ENCODE results near the gene ZDHHC18.
"Not testable (repeated sequence)": the region's sequence is repeated elsewhere in the genome, so short reads cannot be mapped to it uniquely, and the experiment has no call there.

ZDHHC18 gene

GRCh38 chr1:26861889-26862378 is 35.4 kb downstream of the ZDHHC18 start:
- no peak for DNase-seq

- peak; percentile 47 for DNase-seq
Observed at GRCh38 chr1:26862781-26863684, 36.5 kb downstream of the ZDHHC18 start, which contains the start of gene SFN. Gene SFN (plus strand): TSS chr1:26863149. CDS start chr1:26863213, 64 bp downstream.

GRCh38 chr1:26863685-26864077 is 37.2 kb downstream of the ZDHHC18 start:
- no peak for DNase-seq

- peak; percentile 92 for DNase-seq
Observed at GRCh38 chr1:26864610-26865480, 38.4 kb downstream of the ZDHHC18 start.

GRCh38 chr1:26873097-26873496 is 46.6 kb downstream of the ZDHHC18 start:
- not testable (repeated sequence) for DNase-seq

- no peak for DNase-seq
Observed at GRCh38 chr1:26874896-26875295, 48.4 kb downstream of the ZDHHC18 start.

- DNase-seq = no peak
Observed at GRCh38 chr1:26877326-26877725, 50.8 kb downstream of the ZDHHC18 start.

GRCh38 chr1:26879793-26880192 is 53.3 kb downstream of the ZDHHC18 start:
- DNase-seq = no peak

GRCh38 chr1:26881611-26882010 is 55.1 kb downstream of the ZDHHC18 start:
- DNase-seq = not testable (repeated sequence)

- DNase-seq = no peak
Observed at GRCh38 chr1:26882696-26883463, 56.4 kb downstream of the ZDHHC18 start.

- DNase-seq = no peak
Observed at GRCh38 chr1:26887125-26887524, 60.6 kb downstream of the ZDHHC18 start.

GRCh38 chr1:26888231-26888630 is 61.7 kb downstream of the ZDHHC18 start:
- DNase-seq = no peak

- peak; percentile 79 for DNase-seq
Observed at GRCh38 chr1:26889551-26890466, 63.3 kb downstream of the ZDHHC18 start, which contains the start of gene GPN2. Gene GPN2 (minus strand): TSS chr1:26890283. CDS start chr1:26890096, 187 bp downstream.

GRCh38 chr1:26890467-26890796 is 63.9 kb downstream of the ZDHHC18 start:
- DNase-seq = no peak

- no peak for DNase-seq
Observed at GRCh38 chr1:26894263-26894662, 67.8 kb downstream of the ZDHHC18 start.

- no peak for DNase-seq
Observed at GRCh38 chr1:26897351-26897750, 70.9 kb downstream of the ZDHHC18 start.

- DNase-seq = peak; percentile 86
Observed at GRCh38 chr1:26900001-26900814, 73.7 kb downstream of the ZDHHC18 start, which contains the start of gene GPATCH3. Gene GPATCH3 (minus strand): TSS chr1:26900467. CDS start chr1:26900442, 25 bp downstream.

- no peak for DNase-seq
Observed at GRCh38 chr1:26900815-26901511, 74.5 kb downstream of the ZDHHC18 start.

Data from stimulated activated CD4-positive, alpha-beta T cell treated with anti-CD3 and anti-CD28 coated beads, Interleukin-4, amount 100 ng/mL, for 1 hour (primary cell).